T-helper 1 cell (primary cell): ENCODE measurements around the gene SLC35F3.
"Not testable (repeated sequence)": the region's sequence is repeated elsewhere in the genome, so short reads cannot be mapped to it uniquely, and the experiment has no call there.

Experiments
- DNase-seq, 5 donors: peaks; one replicate each; pipeline ENCODE4 v3.0.0-alpha.2; 2012 to 2020
- total RNA-seq, 4 donors: gene quantifications; one replicate each; lab custom pipeline; 2026; lab: John Stamatoyannopoulos, UW

Gene SLC35F3
- 0 to 2.4 (median 0.21) reads per million in 4 donors for total RNA-seq

- peak in 1 of 5 donors; percentile 11 for DNase-seq
These were observed at the start of gene SLC35F3 for GRCh38 chr1:233904633-233905415. TSS of gene SLC35F3 (plus strand) at chr1:233904676.

- DNase-seq: no peak
These were observed 45.0 kb upstream of the SLC35F3 start for GRCh38 chr1:233859446-233859845.

- no peak for DNase-seq
These were observed 40.5 kb upstream of the SLC35F3 start for GRCh38 chr1:233863901-233864545.

DNA sequence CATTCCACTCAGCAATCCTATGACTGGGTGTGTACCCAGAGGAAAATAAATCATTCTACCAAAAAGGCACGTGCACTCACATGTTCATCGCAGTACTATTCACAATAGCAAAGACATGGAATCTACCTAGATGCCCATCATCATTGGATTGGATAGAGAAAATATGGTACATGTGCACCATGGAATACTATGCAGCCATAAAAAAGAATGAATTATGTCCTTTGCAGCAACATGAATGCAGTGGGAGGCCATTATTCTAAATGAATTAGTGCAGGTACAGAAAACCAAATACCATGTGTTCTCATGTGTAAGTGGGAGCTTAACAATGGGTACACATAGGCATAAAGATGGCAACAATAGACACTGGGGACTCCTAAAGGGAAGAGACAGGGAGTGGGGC, 39.9 kb upstream of the SLC35F3 start:
- DNase-seq: no peak

DNA sequence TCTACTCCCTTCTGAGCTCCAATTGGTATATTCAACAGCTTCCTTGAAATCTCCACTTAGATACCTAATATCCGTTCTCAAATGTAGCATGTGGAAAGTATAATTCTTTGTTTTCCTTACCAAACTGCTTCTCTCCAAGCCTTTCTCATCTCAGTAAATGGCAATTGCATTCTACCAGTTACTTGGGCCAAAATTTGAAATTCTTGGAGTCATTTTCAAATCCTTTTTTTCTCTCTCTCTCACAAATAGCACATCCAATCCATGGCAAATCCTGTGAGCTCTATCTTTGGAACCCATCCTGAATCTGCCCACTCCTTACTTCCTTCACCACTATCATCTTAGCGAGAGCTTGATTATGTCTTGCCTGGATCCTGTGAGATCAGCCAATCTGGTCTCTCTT, 39.3 kb upstream of the SLC35F3 start:
- DNase-seq: no peak

DNA sequence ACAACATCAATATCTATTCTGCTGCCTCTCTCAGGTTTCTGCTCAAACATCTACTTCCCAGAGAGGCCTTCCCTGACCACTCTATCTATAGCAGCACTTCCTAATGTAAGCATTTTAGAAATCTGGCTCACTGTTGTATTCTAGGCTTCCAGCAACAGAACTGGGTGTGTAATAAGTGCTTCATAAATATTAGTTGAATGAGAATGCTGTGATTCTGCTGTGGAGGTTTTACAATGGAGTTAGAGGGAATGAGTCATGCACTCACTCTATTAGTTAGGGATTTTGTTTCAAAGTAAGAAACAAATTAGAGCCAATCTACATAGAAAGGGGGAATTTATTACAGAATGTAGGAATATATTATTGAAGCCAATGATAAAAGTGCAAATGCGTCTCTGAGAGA, 38.6 kb upstream of the SLC35F3 start:
- no peak for DNase-seq

GRCh38 chr1:233867028-233867427, 37.4 kb upstream of the SLC35F3 start:
- DNase-seq: no peak

- no peak for DNase-seq
These were observed 36.0 kb upstream of the SLC35F3 start for GRCh38 chr1:233868461-233868860.

DNA sequence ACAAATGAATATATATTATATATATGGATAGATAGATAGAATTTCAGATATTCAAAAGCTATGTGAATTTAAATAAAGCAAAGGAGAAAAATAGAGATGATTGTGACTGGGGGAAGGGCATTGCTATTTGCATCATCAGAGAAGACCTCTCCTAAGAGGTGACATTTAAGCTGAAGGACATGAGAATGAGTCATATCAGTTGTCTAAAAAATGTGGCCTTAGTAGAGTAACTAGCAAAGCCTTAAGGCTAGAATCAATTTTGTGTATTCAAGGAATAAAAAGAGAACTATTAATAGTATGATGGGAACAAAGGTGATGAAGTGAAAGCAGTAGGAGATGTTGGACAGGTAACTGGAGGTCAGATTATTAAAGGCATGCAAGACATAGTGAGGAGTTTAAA, 34.8 kb upstream of the SLC35F3 start:
- no peak for DNase-seq

- no peak for DNase-seq
These were observed 30.8 kb upstream of the SLC35F3 start for GRCh38 chr1:233873666-233874065.

GRCh38 chr1:233879841-233880240, 24.6 kb upstream of the SLC35F3 start:
- DNase-seq: no peak

- no peak for DNase-seq
These were observed 20.8 kb upstream of the SLC35F3 start for GRCh38 chr1:233883671-233884070.

DNA sequence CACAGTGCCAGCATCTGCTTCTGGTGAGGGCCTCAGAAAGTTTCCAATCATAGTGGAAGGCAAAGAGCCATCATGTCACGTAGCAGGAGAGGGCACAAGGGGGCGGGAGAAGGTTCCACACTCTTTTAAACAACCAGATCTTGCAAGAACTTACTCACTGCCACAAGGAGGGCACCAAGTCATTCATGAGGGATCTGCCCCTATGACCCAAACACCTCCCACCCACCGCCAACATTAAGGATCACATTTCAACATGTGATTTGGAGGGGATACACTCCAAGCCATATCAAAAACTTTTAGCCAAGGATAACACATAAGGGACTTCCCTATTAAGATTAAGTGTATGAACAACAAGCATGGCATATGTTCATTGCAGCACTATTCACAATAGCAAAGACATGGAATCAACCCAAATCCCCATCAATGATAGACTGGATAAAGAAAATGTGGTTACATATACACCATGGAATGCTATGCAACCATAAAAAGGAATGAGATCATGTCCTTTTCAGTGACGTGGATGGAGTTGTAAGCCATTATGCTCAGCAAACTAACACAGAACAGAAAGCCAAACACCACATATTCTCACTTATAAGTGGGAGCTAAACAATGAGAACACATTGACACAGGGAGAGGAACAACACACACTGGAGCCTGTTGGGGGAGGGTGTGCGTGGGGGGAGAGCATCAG, 19.9 kb upstream of the SLC35F3 start:
- no peak for DNase-seq

DNA sequence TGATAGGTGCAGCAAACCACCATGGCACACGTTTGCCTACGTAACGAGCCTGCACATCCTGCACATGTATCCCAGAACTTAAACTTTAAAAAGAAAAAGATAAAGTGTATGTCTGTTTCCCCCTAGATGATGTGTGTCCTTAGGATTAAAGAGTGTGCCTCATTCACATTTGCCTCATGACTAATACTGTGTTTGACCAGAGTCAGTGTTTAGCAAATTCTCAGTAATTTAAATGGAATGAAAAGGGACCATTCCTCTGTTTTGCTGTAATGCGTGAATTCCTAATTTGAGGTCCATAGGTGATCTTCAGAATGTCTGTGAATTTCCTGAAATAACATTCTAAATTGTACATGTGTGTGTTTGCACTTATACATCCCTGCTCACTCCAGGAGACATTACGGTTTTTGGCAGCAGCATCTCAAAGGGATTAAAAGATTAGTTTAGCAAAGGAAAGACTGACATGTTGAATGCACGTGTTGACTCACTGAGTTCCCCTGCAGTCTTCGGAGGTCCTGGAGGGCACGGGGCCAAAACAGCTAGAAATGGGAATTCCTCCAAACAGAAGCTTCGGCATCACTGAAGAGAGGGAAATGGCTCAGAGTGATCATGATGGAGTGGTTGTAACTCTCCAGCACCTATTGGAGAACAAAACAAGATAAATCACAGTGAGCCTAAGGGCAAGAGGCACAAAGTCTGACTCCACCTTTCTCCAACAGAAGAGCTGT, 19.1 kb upstream of the SLC35F3 start:
- no peak for DNase-seq

GRCh38 chr1:233891151-233891550, 13.3 kb upstream of the SLC35F3 start:
- not testable (repeated sequence) for DNase-seq

DNA sequence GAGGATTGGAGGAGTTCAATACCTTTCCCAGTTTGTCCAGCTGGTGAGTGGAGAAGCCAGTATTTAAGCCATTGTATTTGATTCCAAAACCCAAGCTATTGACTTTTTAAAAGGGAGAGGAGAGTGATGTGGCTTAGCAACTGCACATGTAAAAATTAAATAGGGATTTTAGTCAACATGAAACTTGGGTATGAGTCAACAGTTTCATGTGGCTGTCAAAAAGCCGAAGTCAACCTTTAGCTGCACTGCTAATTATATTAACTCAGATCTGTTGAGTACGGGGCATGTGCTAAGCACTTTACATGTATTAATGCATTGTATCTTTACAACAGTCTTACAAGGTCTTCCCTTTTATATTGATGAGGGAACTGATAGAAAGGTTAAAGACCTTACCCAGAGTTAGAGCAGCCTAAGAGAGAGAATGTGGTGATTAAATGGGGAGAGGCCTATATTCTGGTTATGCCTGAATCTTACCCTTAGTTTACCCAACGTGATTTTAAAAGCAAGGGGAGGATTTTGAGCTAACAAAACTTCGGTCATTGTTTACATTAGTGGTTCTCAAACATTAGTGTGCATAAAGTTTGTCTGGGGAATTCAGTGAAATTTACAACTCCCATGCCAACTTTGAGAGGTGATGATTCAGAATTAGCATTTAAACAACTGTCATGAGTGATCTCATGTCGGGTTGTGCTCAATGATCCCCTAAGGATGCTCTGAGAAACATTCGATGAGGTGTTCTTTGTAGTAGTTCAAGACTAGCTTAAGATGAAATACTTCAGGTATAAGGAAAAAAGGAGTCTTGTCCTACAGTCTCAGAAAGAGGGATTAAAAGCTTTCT, 6.9 kb upstream of the SLC35F3 start:
- peak in 1 of 5 donors; percentile 28 for DNase-seq

GRCh38 chr1:233901495-233901894, 3.0 kb upstream of the SLC35F3 start:
- DNase-seq: no peak

DNA sequence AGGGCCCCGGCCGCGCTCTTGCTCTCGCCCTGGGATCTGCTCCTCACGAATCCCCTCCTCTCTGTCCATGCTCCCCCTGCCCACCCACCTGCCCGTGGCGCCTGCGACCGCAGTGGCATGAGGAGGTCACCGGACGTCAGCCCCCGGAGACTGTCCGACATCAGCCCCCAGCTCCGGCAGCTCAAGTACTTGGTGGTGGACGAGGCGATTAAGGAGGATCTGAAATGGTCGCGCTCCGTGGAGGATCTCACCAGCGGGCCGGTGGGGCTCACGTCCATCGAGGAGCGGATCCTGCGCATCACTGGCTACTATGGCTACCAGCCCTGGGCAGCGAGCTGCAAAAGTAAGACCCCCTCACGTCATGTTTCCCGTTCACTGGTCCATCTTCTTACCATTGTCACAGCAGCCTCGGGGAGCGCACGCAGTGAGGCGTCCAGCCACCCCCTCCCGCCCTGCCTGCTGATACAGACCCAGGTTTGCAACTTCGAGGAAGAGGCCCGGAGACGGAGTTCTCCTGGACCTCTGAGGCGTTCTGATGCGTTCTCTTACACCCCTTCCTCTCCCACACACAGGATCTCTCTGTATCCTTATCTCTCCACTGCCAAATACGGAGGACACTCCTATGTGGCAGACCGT, 1.1 kb downstream of the SLC35F3 start:
- no peak for DNase-seq

GRCh38 chr1:233907151-233907550, 2.7 kb downstream of the SLC35F3 start:
- DNase-seq: no peak

DNA sequence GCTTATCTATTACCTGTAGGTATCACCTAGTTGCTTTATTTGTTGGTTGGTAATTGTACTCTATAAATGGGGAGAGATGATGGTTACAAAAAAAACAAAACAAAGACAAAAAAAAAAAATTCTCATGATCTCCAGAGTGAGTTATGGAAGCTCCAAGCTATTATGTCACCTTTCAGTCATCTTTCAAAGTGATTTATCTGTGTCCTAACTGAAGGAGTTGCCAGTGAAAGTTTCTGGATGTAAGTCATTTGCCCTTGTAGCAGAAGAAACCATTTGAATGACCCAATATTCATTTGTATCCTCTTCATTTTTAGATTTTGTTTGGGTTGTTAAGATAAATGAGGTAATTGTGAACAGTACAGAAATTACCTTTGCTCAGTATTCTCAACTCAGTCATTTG, 3.6 kb downstream of the SLC35F3 start:
- no peak for DNase-seq

- no peak for DNase-seq
These were observed 4.7 kb downstream of the SLC35F3 start for GRCh38 chr1:233909195-233909594.

- no peak for DNase-seq
These were observed 8.0 kb downstream of the SLC35F3 start for GRCh38 chr1:233912447-233912846.
